Aorta (tissue), 5 donors: ENCODE measurements around the gene IVL. TPM values are rescaled to one million over a fixed set of nuclear protein-coding genes. Genes with fewer than 3 reads are reported as not detected.

Experiments used
- ATAC-seq: fragments of 200-7000 bp; cut with Tn5 transposase; one replicate; pipeline ENCODE4 v1.9.1; 2022; ENCODE audit warnings: moderate library complexity; ENCODE audit not compliant: low FRiP score
- DNase-seq, 2 donors: peaks; one replicate each; pipeline ENCODE4 v3.0.0-alpha.2; 2020
- H3K27ac ChIP-seq, 2 donors: one replicate each; pipeline ENCODE4 v1.5.1; 2013; ENCODE audit warnings: low read length in 2 of 2, mild to moderate bottlenecking in 2 of 2, moderate library complexity in 2 of 2, control low read depth in 1 of 2, inconsistent platforms in 1 of 2, low read depth in 1 of 2
- H3K27me3 ChIP-seq, 2 donors: one replicate each; pipeline ENCODE4 v1.6.1; 2013; ENCODE audit warnings: control low read depth in 1 of 2, low read length in 1 of 2, mild to moderate bottlenecking in 1 of 2, moderate library complexity in 1 of 2; ENCODE audit not compliant: insufficient read depth in 2 of 2, control insufficient read depth in 1 of 2
- H3K36me3 ChIP-seq, 2 donors: one replicate each; pipeline ENCODE4 v1.6.1; 2013; ENCODE audit warnings: control low read depth in 1 of 2, low read length in 1 of 2, mild to moderate bottlenecking in 1 of 2; ENCODE audit not compliant: insufficient read depth in 2 of 2, control insufficient read depth in 1 of 2
- H3K4me1 ChIP-seq, 2 donors: one replicate each; pipeline ENCODE4 v1.6.1; 2013; ENCODE audit warnings: low read length in 2 of 2, control low read depth in 1 of 2, mild to moderate bottlenecking in 1 of 2, moderate library complexity in 1 of 2; ENCODE audit not compliant: insufficient read depth in 2 of 2, control insufficient read depth in 1 of 2
- H3K4me3 ChIP-seq, 2 donors: one replicate each; pipeline ENCODE4 v1.5.1; 2013; ENCODE audit warnings: low read length in 2 of 2, control low read depth in 1 of 2, mild to moderate bottlenecking in 1 of 2
- H3K9me3 ChIP-seq: one replicate; pipeline ENCODE4 v1.6.1; 2013; ENCODE audit warnings: mild to moderate bottlenecking, low read length; ENCODE audit not compliant: control insufficient read depth
- WGBS, 2 donors: extraction: QIAGEN DNeasy Blood & Tissue Kit; methylation state at CpG; one replicate each; pipeline ENCODE4 v1.1.7; 2013; 5-methylcytosine and 5-hydroxymethylcytosine counted together
- intact Hi-C, 2 donors: fragments of 100-400 bp; cut with DNase I; formaldehyde crosslinking; loops; one replicate each; pipeline versions ENCODE4 v1.14.2 to v1.15.0; 2022
- polyA plus RNA-seq, 2 donors: library from polyadenylated mRNA; stranded (reverse); fragments of 200-250 nt; gene quantifications; one replicate each; pipeline ENCODE4 v1.2.3, GENCODE V29; 2013
- total RNA-seq, 2 donors: library from RNA; stranded (reverse); fragmentation: NEBNext Ultra II Directional; extraction: Animal tissue kit (Norgen Biotek cat#: 25700); gene quantifications; one replicate each; pipeline ENCODE4 v1.2.1, GENCODE V29; 2021
- donor health status: healthy with polysubstance abuse.
- donor health status: Bipolar disorder and iron deficiency.
- donor health status: DM: no; HTN: no; CAD: no.
- donor health status: DM: no; HTN: no; CAD: no.
- donor health status: DM: yes; HTN: yes; CAD: no.

The IVL gene
- total and polyA plus RNA-seq, 4 donors: 0.13 TPM; not detected in 2

DNA sequence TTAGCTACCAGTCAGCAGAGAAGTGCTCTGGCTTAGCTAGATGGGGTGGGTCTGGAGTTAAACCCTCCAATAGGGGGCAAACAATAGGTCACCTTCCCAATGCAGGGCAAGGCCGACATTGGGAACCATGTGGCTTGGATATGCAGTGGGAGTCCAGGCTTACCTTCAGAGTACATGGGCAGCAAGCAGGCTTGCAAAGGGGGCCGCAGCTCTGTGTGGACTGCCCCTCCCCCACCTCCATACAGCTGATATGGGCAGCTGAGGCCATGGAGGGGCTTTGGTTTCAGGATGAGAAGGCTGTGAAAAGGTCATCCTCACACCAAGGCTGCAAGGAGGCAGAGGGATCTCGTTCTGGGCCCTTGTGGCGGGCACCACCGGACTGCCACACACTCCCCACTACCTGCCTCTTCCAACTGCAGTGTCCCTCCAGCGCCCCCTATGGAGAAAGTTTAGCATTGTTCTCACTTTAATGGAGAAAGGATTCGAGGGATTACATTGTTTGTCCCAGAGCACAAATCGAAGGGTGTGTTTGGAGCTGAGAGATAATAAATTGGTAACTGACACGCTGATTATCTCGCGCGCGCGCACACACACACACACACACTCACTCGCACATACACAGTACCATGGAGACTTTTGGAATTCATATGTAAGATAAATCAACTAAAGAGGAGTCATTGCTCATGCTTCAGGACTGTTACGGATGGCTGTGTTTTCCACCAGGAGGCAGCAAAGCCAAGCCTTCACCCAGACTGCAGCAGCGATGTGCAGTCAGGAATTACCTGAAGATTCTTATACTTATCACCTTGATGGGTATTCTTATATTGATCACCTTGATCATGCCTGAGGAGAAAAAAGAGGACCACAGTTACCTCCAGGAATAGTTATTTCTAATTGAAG, 37.3 kb upstream of the IVL start:
- Histone ChIP-seq H3K27ac (no peak overlapping the region), H3K27me3 (no peaks in the 10 kb centered on the region), H3K36me3 (no peaks in the 10 kb centered on the region), H3K4me1 (no peaks in the 10 kb centered on the region), H3K4me3 (no peak overlapping the region), H3K9me3 (no peaks in the 10 kb centered on the region)
- no peak for DNase-seq
- intact Hi-C loops: loop anchor here in 1 of 2 donors (5.0 kb wide), 1 partner anchor 351 kb away; no protein-coding TSS in a partner anchor
- 50% methylated on average over 17 of the region's 17 CpGs for WGBS, 2 donors
- no peak for ATAC-seq

- WGBS, 2 donors: 87 to 88% methylated on average over 6 of the region's 6 CpGs
- H3K27ac ChIP-seq: no peak overlapping the region
- intact Hi-C loops: loop anchor here in 1 of 2 donors (5.0 kb wide), 1 partner anchor 351 kb away; no protein-coding TSS in a partner anchor
- no peaks in the 10 kb centered on the region for H3K4me1 ChIP-seq
- DNase-seq: no peak
- H3K36me3 ChIP-seq: no peaks in the 10 kb centered on the region
- H3K4me3 ChIP-seq: no peak overlapping the region
- H3K9me3 ChIP-seq: no peaks in the 10 kb centered on the region
- no peak for ATAC-seq
- H3K27me3 ChIP-seq: no peaks in the 10 kb centered on the region
Measured at GRCh38 chr1:152871731-152872126, 36.6 kb upstream of the IVL start.

- ATAC-seq: no peak
- Histone ChIP-seq H3K9me3 (no peaks in the 10 kb centered on the region), H3K4me3 (no peak overlapping the region), H3K4me1 (no peaks in the 10 kb centered on the region), H3K27me3 (no peaks in the 10 kb centered on the region), H3K27ac (no peak overlapping the region), H3K36me3 (no peaks in the 10 kb centered on the region)
- intact Hi-C loops: loop anchor here in 1 of 2 donors (5.0 kb wide), 1 partner anchor 349 kb away; no protein-coding TSS in a partner anchor
- DNase-seq: no peak
Measured at GRCh38 chr1:152873495-152873894, 34.9 kb upstream of the IVL start.

- no peaks in the 10 kb centered on the region for H3K27me3 ChIP-seq
- no peaks in the 10 kb centered on the region for H3K9me3 ChIP-seq
- intact Hi-C loops: no loop called here
- ATAC-seq (no peak), DNase-seq (no peak)
- H3K4me1 ChIP-seq: no peaks in the 10 kb centered on the region
- 77 to 88% methylated on average over 1 of the region's 1 CpG for WGBS, 2 donors
- H3K27ac ChIP-seq: no peak overlapping the region
- H3K4me3 ChIP-seq: no peak overlapping the region
- no peaks in the 10 kb centered on the region for H3K36me3 ChIP-seq
Measured at GRCh38 chr1:152876827-152877226, 31.5 kb upstream of the IVL start.

GRCh38 chr1:152878042-152878441, 30.3 kb upstream of the IVL start, which contains the start of gene SMCP:
Gene SMCP (plus strand): TSS chr1:152878322. CDS start chr1:152884423, 6,101 bp downstream.
- 10 to 11% methylated on average over 1 of the region's 1 CpG for WGBS, 2 donors
- Histone ChIP-seq H3K36me3 (no peaks in the 10 kb centered on the region), H3K4me1 (no peaks in the 10 kb centered on the region), H3K4me3 (no peak within 1 kb of the TSS), H3K9me3 (no peaks in the 10 kb centered on the region), H3K27me3 (no peaks in the 10 kb centered on the region), H3K27ac (no peak within 1 kb of the TSS)
- ATAC-seq (no peak), DNase-seq (no peak)
- intact Hi-C loops: no loop called here

DNA sequence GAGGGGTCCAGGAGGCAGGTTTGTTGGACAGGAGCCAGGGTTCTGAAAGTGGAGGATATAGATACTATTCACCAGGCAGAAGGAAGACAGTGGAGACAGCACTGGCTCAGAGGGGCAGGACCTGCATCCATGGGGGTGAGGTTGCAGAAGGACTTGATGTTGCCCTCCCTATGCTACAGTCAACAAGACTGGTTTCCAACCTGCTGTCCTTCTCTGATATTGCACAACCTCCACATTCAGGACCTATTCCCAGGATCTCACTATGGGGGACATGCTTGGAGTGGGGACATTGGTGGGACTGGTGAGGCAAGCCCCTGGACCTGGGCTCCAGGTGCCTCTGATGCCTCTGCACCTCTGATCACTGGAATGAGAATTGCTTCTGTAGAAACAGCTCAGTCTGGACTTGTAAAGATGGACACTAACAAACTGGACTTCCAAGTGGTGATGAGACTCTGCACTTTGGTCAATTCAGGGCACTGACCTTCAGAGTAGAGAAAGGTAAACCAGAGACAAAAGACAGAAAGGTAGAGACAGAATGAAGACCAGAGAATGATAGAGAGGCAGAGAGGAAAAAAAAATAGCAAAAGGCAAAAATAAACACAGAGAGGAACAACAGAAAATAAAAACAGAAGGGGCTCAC, 28.7 kb upstream of the IVL start:
- intact Hi-C loops: no loop called here
- Histone ChIP-seq H3K27me3 (no peaks in the 10 kb centered on the region), H3K36me3 (no peaks in the 10 kb centered on the region), H3K9me3 (no peaks in the 10 kb centered on the region), H3K27ac (no peak overlapping the region), H3K4me1 (peaks cover 0 to 4% of the 10 kb centered on the region in 2 donors), H3K4me3 (no peak overlapping the region)
- no peak for DNase-seq
- ATAC-seq: no peak

- Histone ChIP-seq H3K4me1 (peaks cover 3 to 5% of the 10 kb centered on the region in 2 donors), H3K27ac (no peak overlapping the region), H3K27me3 (no peaks in the 10 kb centered on the region), H3K4me3 (no peak overlapping the region), H3K9me3 (no peaks in the 10 kb centered on the region), H3K36me3 (no peaks in the 10 kb centered on the region)
- intact Hi-C loops: no loop called here
- ATAC-seq: no peak
- WGBS, 2 donors: 94 to 97% methylated on average over 4 of the region's 4 CpGs
- no peak for DNase-seq
Measured at GRCh38 chr1:152880316-152880715, 28.0 kb upstream of the IVL start.

DNA sequence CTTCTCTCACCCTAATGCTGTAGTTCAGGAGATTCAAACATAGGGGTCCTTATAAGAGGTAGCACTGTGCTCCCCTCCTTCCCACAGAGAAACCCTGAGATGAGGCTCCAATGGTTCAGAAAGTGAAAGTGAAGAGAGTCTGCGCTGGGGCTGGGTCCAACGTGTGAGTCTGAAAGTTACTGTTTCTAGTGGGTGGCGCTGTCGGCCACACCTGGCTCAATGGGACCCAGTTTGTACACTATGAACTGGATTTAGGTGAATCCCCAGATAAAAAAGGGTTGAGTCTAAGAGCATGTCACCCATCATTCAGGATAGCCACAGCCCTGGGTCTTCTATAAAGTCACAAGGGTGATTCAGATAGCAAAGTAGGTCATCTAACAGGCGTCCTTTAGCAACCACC, 27.4 kb upstream of the IVL start:
- no peaks in the 10 kb centered on the region for H3K27me3 ChIP-seq
- no peaks in the 10 kb centered on the region for H3K36me3 ChIP-seq
- ATAC-seq (no peak), DNase-seq (no peak)
- H3K4me1 ChIP-seq: peaks cover 3 to 7% of the 10 kb centered on the region in 2 donors
- intact Hi-C loops: no loop called here
- no peak overlapping the region for H3K4me3 ChIP-seq
- no peaks in the 10 kb centered on the region for H3K9me3 ChIP-seq
- WGBS, 2 donors: 77 to 83% methylated on average over 5 of the region's 5 CpGs
- no peak overlapping the region for H3K27ac ChIP-seq

- DNase-seq (no peak), ATAC-seq (no peak)
- Histone ChIP-seq H3K36me3 (no peaks in the 10 kb centered on the region), H3K4me3 (no peak overlapping the region), H3K27ac (no peak overlapping the region), H3K27me3 (no peaks in the 10 kb centered on the region), H3K9me3 (no peaks in the 10 kb centered on the region), H3K4me1 (peaks cover 3 to 7% of the 10 kb centered on the region in 2 donors)
- intact Hi-C loops: no loop called here
Measured at GRCh38 chr1:152884085-152884484, 24.3 kb upstream of the IVL start.
